ENCODE measurements around the gene FAM161A. TPM values are rescaled to one million over a fixed set of nuclear protein-coding genes. Genes with fewer than 3 reads are reported as not detected.

The FAM161A gene
- total RNA-seq, 1 experiment from 2014 or later = 7.3 TPM

DNA sequence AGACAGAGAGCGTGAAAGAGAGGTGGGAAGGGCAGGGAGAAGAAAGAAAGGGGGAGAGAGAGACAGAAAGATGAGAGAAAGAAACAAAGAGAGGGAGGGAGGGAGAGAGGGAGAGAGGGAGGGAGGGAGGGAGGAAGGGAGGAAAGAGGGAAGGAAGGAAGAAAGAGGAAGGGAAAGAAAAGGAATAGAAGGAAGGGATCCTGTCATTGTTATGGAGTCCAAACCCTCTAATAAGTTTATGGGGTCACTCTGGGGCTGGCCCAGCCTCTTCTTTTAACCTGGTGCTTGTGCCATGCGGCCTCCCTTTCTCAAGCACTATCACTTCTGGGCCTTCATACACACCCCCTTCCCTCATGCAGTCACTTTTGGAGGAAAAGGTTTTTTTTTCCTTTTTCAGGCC is 58.5 kb downstream of the FAM161A start:
- Histone ChIP-seq H3K9ac (ENCODE audit: low read length) (no peak overlapping the region), H3K36me3 (ENCODE audit: control insufficient read depth in 1 of 2, insufficient read depth in 2 of 2, low read length in 2 of 2) (no peaks in the 10 kb centered on the region), H3K9me2 (ENCODE audit: insufficient read depth) (no peaks in the 10 kb centered on the region), H3K9me3 (ENCODE audit: control insufficient read depth in 1 of 2, insufficient read depth in 1 of 2, low read depth in 1 of 2, low read length in 2 of 2) (no peaks in the 10 kb centered on the region), H3K27ac (ENCODE audit: low read depth, low read length) (no peak overlapping the region), H2AFZ (ENCODE audit: low read depth, low read length, poor library complexity, severe bottlenecking) (no peak overlapping the region), H3K79me2 (ENCODE audit: insufficient read depth, low read length) (no peaks in the 10 kb centered on the region), H3K4me1 (ENCODE audit: control insufficient read depth in 1 of 2, insufficient read depth in 2 of 2, low read length in 2 of 2) (peaks cover 0 to 3% of the 10 kb centered on the region in 2 experiments; a peak in 1 of 4 replicates), H4K20me1 (ENCODE audit: insufficient read depth) (no peaks in the 10 kb centered on the region), H3K4me2 (ENCODE audit: low read length) (no peak overlapping the region), H3K4me3 (replicated peaks in 1 of 2; ENCODE audit: low read depth in 1 of 2, low read length in 2 of 2) (no peak overlapping the region), H3K27me3 (ENCODE audit: insufficient read depth, low read length) (no peaks in the 10 kb centered on the region)
- ChIA-PET CTCF (no interaction called here), POLR2A (no interaction called here), RAD21 (ENCODE audit: low non-redundant PET in 1 of 2, low total read pairs in 2 of 2, uncharacterized antibody in 2 of 2, unreplicated experiment in 2 of 2) (interaction anchor here in 1 of 2 experiments (0.6 kb wide), 1 partner anchor 432 kb away, joined by 3 read pairs; no protein-coding TSS in a partner anchor)
- no peak for TF ChIP-seq SRF (IDR thresholded peaks at IDR 0.05; ENCODE audit: low read depth)
- TF ChIP-seq ELF1 (IDR thresholded peaks at IDR 0.05; ENCODE audit: borderline replicate concordance, low read depth) = no peak
- TF ChIP-seq YY1 (IDR thresholded peaks at IDR 0.05; ENCODE audit: extremely low read depth, insufficient replicate concordance, low read depth, low read length) = no peak
- TF ChIP-seq CEBPB (IDR thresholded peaks at IDR 0.05; ENCODE audit: low read depth) = no peak
- TF ChIP-seq, protein P1, sequence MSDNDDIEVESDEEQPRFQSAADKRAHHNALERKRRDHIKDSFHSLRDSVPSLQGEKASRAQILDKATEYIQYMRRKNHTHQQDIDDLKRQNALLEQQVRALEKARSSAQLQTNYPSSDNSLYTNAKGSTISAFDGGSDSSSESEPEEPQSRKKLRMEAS (IDR thresholded peaks at IDR 0.05) = no peak
- TF ChIP-seq SP1 (IDR thresholded peaks at IDR 0.05; ENCODE audit: low read depth) = no peak
- TF ChIP-seq, protein P2, sequence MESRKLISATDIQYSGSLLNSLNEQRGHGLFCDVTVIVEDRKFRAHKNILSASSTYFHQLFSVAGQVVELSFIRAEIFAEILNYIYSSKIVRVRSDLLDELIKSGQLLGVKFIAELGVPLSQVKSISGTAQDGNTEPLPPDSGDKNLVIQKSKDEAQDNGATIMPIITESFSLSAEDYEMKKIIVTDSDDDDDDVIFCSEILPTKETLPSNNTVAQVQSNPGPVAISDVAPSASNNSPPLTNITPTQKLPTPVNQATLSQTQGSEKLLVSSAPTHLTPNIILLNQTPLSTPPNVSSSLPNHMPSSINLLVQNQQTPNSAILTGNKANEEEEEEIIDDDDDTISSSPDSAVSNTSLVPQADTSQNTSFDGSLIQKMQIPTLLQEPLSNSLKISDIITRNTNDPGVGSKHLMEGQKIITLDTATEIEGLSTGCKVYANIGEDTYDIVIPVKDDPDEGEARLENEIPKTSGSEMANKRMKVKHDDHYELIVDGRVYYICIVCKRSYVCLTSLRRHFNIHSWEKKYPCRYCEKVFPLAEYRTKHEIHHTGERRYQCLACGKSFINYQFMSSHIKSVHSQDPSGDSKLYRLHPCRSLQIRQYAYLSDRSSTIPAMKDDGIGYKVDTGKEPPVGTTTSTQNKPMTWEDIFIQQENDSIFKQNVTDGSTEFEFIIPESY (IDR thresholded peaks at IDR 0.05; ENCODE audit: extremely low read depth, insufficient replicate concordance, low read length) = no peak
- TF ChIP-seq SIN3A (IDR thresholded peaks at IDR 0.05; ENCODE audit: low read depth) = no peak
- no peak for TF ChIP-seq JUND (IDR thresholded peaks at IDR 0.05)
- TF ChIP-seq ZFX (IDR thresholded peaks at IDR 0.05) = no peak
- TF ChIP-seq POLR2AphosphoS5 (IDR thresholded peaks at IDR 0.05; ENCODE audit: low read depth, low read length) = no peak
- TF ChIP-seq POLR2A (IDR thresholded peaks at IDR 0.05; ENCODE audit: borderline replicate concordance, extremely low read depth, insufficient read depth, insufficient read length) = no peak
- TF ChIP-seq, protein P3, sequence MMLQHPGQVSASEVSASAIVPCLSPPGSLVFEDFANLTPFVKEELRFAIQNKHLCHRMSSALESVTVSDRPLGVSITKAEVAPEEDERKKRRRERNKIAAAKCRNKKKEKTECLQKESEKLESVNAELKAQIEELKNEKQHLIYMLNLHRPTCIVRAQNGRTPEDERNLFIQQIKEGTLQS (IDR thresholded peaks at IDR 0.05) = no peak
- no peak for TF ChIP-seq EZH2 (IDR thresholded peaks at IDR 0.05)
- TF ChIP-seq CBX3 (IDR thresholded peaks at IDR 0.05; ENCODE audit: low read depth) = no peak
- TF ChIP-seq TCF7L2 (IDR thresholded peaks at IDR 0.05; ENCODE audit: borderline replicate concordance, extremely low read depth, insufficient read depth, insufficient read length) = no peak
- TF ChIP-seq FOSL1 (IDR thresholded peaks at IDR 0.05; ENCODE audit: low read depth) = no peak
- no peak for TF ChIP-seq ZNF274 (IDR thresholded peaks at IDR 0.05; ENCODE audit: low read depth, low read length)
- no peak for TF ChIP-seq RAD21 (IDR thresholded peaks at IDR 0.05; ENCODE audit: low read depth)
- ATAC-seq (no peak), DNase-seq (ENCODE audit: low read depth, low spot score) (no peak)
- intact Hi-C loops (cut with micrococcal nuclease) = no loop called here
- no TSS peak for BruUV-seq (replicated peaks)
